GM18502 (cell line): Measurements from ENCODE around the gene FGF1.

ENCODE experiments used
- ATAC-seq: cut with Tn5 transposase; IDR thresholded peaks from one replicate; pipeline ENCODE4 v1.9.1; 2021; ENCODE audit warnings: mild to moderate bottlenecking; ENCODE audit not compliant: unreplicated experiment, poor library complexity

The FGF1 gene

GRCh38 chr5:142618130-142618523, 67.8 kb downstream of the FGF1 start:
- no peak for ATAC-seq

- no peak for ATAC-seq
These were observed 68.3 kb downstream of the FGF1 start for GRCh38 chr5:142617416-142618129.

DNA sequence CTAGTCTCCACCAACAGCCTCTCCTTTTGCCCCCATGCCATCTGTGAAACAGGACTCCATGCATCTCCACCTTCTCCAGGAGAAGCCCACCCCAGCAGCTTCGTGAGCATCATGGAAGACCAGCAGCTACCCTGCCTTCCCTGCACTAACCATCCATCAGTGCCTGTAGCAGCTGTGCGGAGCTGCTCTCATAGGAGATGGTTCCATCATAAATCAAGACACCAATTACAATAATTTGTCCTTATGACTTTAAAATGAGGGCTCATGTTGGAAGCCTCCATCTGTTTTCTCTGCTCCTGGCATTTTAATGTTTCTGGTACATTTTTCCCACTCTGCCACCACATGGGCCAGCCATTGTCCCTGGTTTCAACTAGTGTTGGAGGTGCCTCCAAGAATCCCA, 69.9 kb downstream of the FGF1 start:
- no peak for ATAC-seq

GRCh38 chr5:142614054-142614453, 71.8 kb downstream of the FGF1 start:
- ATAC-seq: no peak

DNA sequence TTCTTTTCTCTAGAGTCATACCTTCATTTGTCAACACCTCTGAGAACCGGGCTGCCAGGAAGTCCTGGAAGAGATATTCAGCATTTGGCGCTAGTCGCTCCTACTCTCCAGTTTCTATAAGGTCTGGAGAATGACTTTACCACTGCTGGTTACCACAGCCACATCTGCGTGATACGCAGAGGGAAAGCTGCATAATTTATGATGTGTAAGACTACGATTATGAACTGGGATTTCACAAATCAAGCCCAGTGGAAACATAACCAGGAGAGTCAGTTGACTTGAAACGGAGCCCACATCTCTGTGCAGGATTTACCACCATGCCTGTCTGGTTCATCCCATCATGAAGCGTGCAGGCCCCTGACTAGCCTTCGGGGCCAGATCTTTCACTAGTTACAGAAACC, 72.6 kb downstream of the FGF1 start:
- ATAC-seq: no peak

- no peak for ATAC-seq
These were observed 73.2 kb downstream of the FGF1 start for GRCh38 chr5:142612494-142613270.

DNA sequence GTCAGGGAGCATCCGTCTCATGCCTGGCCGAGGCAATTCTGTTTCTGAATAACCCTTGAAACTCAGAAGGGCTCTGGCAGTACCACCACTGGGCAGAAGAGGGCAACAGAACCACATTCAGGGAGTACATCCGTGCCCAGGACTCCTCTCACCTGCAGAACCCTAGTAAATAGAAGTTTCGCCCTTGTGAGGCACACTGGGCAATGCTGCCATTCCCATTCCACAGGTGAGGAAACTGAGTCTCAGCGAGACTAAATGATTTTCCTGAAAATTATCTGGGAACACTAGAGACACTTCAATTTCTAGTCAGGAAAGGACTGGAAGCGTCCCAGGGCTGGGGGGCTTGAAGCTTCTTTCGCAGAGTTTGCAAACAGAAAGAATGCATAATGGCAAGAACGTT, 74.7 kb downstream of the FGF1 start:
- ATAC-seq: peak; percentile 91

- no peak for ATAC-seq
These were observed 75.5 kb downstream of the FGF1 start for GRCh38 chr5:142610176-142611001.

GRCh38 chr5:142609142-142609541, 76.7 kb downstream of the FGF1 start:
- ATAC-seq: no peak

- no peak for ATAC-seq
These were observed 77.8 kb downstream of the FGF1 start for GRCh38 chr5:142608081-142608480.

DNA sequence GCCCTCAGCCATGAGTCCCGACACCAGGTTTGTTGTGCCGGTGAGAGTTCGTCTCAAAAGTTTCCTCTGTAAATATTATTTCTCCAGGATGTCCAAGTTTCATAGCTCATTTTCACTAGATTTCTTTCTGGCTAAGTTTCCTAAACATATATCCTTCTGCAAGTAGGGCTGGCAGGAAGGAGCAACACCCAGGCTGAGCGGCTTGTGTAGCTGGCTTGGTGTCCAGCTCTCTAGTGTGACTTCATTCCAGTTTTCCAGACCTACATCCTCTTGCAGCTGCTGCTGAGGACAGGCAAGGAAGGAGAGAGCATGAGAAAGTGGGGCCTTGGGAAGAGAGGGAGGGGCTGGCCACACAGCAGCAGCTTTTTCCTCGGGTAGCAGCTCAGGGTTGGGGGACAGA, 80.3 kb downstream of the FGF1 start:
- no peak for ATAC-seq

DNA sequence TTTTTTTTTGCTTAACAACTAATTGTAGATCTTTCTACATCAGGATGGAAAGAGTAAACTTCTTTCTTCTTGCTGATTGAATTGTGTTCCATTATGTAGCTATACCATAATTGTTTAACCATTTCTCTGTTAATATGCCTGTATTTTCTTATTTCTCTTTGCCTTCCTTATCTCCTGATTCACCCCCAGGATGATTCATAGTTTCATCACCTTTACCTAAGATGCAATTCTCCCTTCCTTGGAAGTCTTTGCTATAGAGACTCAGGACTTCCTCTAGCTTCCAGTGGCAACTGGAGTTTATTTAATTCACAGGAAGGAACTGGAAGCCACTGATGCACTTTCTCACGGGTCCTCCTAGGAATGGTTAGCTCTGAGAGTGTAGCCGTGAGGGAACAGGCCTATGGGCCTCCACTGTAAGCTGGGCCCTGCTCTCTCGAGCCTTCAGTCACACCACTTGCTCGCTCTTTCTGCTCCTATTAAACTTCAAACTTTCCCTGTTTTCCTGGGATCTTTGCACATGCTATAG, 83.1 kb downstream of the FGF1 start:
- no peak for ATAC-seq

GRCh38 chr5:142601432-142601831, 84.5 kb downstream of the FGF1 start:
- no peak for ATAC-seq

GRCh38 chr5:142600611-142601358, 85.1 kb downstream of the FGF1 start:
- ATAC-seq: no peak

DNA sequence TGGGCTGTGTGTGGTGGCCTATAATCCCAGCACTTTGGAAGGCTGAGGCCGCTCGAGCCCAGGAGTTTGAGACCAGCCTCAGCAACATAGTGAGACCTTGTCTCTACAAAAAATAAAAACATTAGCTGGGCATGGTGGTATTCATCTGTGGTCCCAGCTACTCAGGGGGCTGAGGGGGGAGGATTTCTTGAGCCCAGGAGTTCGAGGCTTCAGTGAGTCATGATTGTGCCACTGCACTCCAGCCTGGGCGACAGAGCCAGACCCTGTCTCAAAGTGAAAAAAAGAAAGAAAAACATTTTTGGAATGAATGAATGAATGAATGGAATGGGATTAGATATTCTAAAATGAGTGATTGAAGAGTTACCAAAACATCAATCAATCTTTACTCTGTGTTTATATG, 85.8 kb downstream of the FGF1 start:
- ATAC-seq: no peak

DNA sequence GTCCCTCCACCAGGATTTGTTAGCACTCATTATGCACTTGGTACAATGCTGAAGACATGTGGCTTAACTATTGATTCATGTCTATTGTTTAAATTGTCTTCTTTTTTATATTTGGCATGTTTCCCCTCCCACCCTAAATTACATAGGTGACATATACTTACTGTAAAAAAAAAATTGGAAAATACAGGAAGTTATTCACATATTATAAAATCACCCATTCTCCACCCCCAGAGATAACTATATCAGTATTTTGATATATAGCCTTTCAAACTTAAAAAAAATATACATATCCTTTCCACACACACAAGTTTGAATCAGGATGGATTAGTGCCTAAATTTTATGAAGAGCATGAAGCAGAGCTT, 87.6 kb downstream of the FGF1 start:
- no peak for ATAC-seq

DNA sequence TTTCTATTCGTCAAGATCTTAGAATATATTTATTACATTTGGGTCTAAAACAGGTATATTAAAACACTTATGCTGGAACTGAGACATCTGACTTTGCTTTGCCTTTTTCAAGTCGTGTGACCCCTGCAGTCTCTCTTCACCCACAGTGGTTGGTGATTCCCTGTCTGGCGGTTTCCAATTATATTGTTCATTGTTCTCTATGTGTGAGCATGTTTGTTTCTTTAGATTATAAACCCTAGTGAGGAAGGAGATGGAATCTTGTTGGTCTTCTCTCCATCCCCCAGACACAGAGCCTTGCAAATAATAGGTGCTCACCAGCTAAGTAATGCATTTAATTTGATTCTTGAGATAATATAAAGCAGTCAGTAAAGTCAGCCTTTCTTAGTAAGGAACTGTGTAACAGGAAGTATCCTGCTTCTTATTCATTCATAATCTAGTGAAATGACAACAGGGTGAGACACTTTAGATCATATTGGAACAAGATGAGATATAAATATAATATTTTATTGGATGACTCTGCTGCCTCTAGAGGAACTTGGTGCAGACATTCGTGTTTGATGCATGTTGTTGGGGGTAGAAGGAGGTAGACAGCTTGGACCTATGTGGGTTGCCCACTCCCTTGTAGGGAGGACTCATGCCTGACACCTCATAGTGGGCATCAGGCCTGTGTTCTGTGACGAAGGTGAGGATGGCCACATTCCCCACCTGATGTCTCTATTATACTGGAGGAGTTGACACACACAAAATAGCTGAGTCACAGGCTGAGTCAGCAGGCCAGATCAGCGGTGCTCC, 88.1 kb downstream of the FGF1 start:
- ATAC-seq: no peak

GRCh38 chr5:142597025-142597424, 88.9 kb downstream of the FGF1 start:
- ATAC-seq: no peak

DNA sequence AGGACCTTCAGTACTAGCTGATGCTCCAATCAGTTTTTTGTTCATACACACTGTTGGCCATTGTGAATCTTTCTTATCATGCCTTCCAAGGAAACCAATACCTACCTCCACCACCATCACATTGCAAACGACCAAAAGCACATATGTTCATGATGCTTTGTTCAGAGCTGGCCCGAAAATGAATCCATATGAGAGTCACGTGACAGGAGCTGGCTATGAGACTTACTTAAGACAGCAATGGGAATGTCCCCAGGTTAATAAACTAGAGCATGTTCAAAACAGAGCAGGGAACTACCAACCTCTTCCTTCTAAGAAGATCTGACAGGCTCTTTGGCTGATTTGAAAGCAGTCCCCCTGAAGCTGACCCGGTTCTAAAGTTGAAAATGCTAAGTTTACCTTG, 93.5 kb downstream of the FGF1 start:
- no peak for ATAC-seq
